ENCODE measurements around the gene CCND1. TPM values are rescaled to one million over a fixed set of nuclear protein-coding genes. Genes with fewer than 3 reads are reported as not detected.

CCND1 gene
- total RNA-seq, 2 donors from 2014 or later: 1.1 to 3.9 TPM

GRCh38 chr11:69638941-69639681 is 1.8 kb upstream of the CCND1 start:
- Mint-ChIP-seq H3K4me3 (peak overlapping the region; percentile 57), H3K36me3 (ENCODE audit: low read depth) (peaks cover 4% of the 10 kb centered on the region), H3K4me1 (peaks cover 28% of the 10 kb centered on the region), H3K27me3 (peaks cover 49% of the 10 kb centered on the region), H3K27ac (no peak overlapping the region)
- H3K9me3 ChIP-seq (ENCODE audit: control insufficient read depth, low read length, poor library complexity, severe bottlenecking): no peaks in the 10 kb centered on the region
- ATAC-seq: no peak
- no peak for DNase-seq

GRCh38 chr11:69639831-69640230 is 1.1 kb upstream of the CCND1 start:
- peaks cover 42% of the 10 kb centered on the region for H3K27me3 Mint-ChIP-seq
- peak overlapping the region; percentile 92 for H3K4me3 Mint-ChIP-seq
- H3K9me3 ChIP-seq (ENCODE audit: control insufficient read depth, low read length, poor library complexity, severe bottlenecking): no peaks in the 10 kb centered on the region
- H3K4me1 Mint-ChIP-seq: peaks cover 28% of the 10 kb centered on the region
- H3K27ac Mint-ChIP-seq: no peak overlapping the region
- H3K36me3 Mint-ChIP-seq (ENCODE audit: low read depth): peaks cover 4% of the 10 kb centered on the region
- no peak for ATAC-seq
- DNase-seq: no peak

GRCh38 chr11:69640260-69640994 is 529 bp upstream of the CCND1 start:
- Mint-ChIP-seq H3K27ac (no peak overlapping the region), H3K27me3 (peaks cover 37% of the 10 kb centered on the region), H3K4me1 (peaks cover 28% of the 10 kb centered on the region), H3K36me3 (ENCODE audit: low read depth) (peaks cover 4% of the 10 kb centered on the region), H3K4me3 (peak overlapping the region; percentile 92)
- H3K9me3 ChIP-seq (ENCODE audit: control insufficient read depth, low read length, poor library complexity, severe bottlenecking): no peaks in the 10 kb centered on the region
- DNase-seq (no peak), ATAC-seq (no peak)

- ATAC-seq (no peak), DNase-seq (no peak)
- H3K36me3 Mint-ChIP-seq (ENCODE audit: low read depth): peaks cover 4% of the 10 kb centered on the region
- H3K4me1 Mint-ChIP-seq: peaks cover 26% of the 10 kb centered on the region
- no peak overlapping the region for H3K27ac Mint-ChIP-seq
- no peaks in the 10 kb centered on the region for H3K9me3 ChIP-seq (ENCODE audit: control insufficient read depth, low read length, poor library complexity, severe bottlenecking)
- peak overlapping the region; percentile 92 for H3K4me3 Mint-ChIP-seq
- H3K27me3 Mint-ChIP-seq: peaks cover 35% of the 10 kb centered on the region
These were observed 959 bp downstream of the CCND1 start for GRCh38 chr11:69641681-69642548.

- ATAC-seq (peak; percentile 54), DNase-seq (peak in 1 of 3 donors; percentile 22)
- Mint-ChIP-seq H3K36me3 (ENCODE audit: low read depth) (peaks cover 4% of the 10 kb centered on the region), H3K27me3 (peaks cover 33% of the 10 kb centered on the region), H3K4me1 (peaks cover 24% of the 10 kb centered on the region), H3K27ac (no peak overlapping the region), H3K4me3 (peak overlapping the region; percentile 92)
- no peaks in the 10 kb centered on the region for H3K9me3 ChIP-seq (ENCODE audit: control insufficient read depth, low read length, poor library complexity, severe bottlenecking)
These were observed 1.6 kb downstream of the CCND1 start for GRCh38 chr11:69642549-69642912.

GRCh38 chr11:69642913-69643632 is 2.1 kb downstream of the CCND1 start:
- no peaks in the 10 kb centered on the region for H3K9me3 ChIP-seq (ENCODE audit: control insufficient read depth, low read length, poor library complexity, severe bottlenecking)
- DNase-seq (peak; percentile 62 to 75 (median 66)), ATAC-seq (peak; percentile 80)
- Mint-ChIP-seq H3K4me3 (peak overlapping the region; percentile 79), H3K27ac (no peak overlapping the region), H3K36me3 (ENCODE audit: low read depth) (peaks cover 4% of the 10 kb centered on the region), H3K4me1 (peaks cover 21% of the 10 kb centered on the region), H3K27me3 (peaks cover 27% of the 10 kb centered on the region)

GRCh38 chr11:69643646-69644045 is 2.7 kb downstream of the CCND1 start:
- Mint-ChIP-seq H3K4me3 (peak overlapping the region; percentile 79), H3K36me3 (ENCODE audit: low read depth) (peaks cover 4% of the 10 kb centered on the region), H3K27me3 (peaks cover 22% of the 10 kb centered on the region), H3K4me1 (peaks cover 18% of the 10 kb centered on the region), H3K27ac (no peak overlapping the region)
- DNase-seq (no peak), ATAC-seq (no peak)
- H3K9me3 ChIP-seq (ENCODE audit: control insufficient read depth, low read length, poor library complexity, severe bottlenecking): no peaks in the 10 kb centered on the region

- no peak for DNase-seq
- H3K4me1 Mint-ChIP-seq: peaks cover 16% of the 10 kb centered on the region
These were observed 3.4 kb downstream of the CCND1 start for GRCh38 chr11:69644071-69644961.

GRCh38 chr11:69644962-69645675 is 4.2 kb downstream of the CCND1 start:
- Mint-ChIP-seq H3K36me3 (ENCODE audit: low read depth) (peaks cover 4% of the 10 kb centered on the region), H3K4me1 (peaks cover 13% of the 10 kb centered on the region), H3K27ac (no peak overlapping the region), H3K4me3 (no peak overlapping the region), H3K27me3 (peaks cover 12% of the 10 kb centered on the region)
- DNase-seq (no peak), ATAC-seq (no peak)
- H3K9me3 ChIP-seq (ENCODE audit: control insufficient read depth, low read length, poor library complexity, severe bottlenecking): no peaks in the 10 kb centered on the region

More at GRCh38 chr11:69644071-69644961, 3.4 kb downstream of the CCND1 start:
- H3K27ac Mint-ChIP-seq: no peak overlapping the region
- H3K27me3 Mint-ChIP-seq: peaks cover 20% of the 10 kb centered on the region
- peak overlapping the region; percentile 79 for H3K4me3 Mint-ChIP-seq
- H3K36me3 Mint-ChIP-seq (ENCODE audit: low read depth): peaks cover 4% of the 10 kb centered on the region
- H3K9me3 ChIP-seq (ENCODE audit: control insufficient read depth, low read length, poor library complexity, severe bottlenecking): no peaks in the 10 kb centered on the region
- no peak for ATAC-seq

GRCh38 chr11:69645801-69646492 is 5.0 kb downstream of the CCND1 start:
- H3K27me3 Mint-ChIP-seq: peaks cover 5% of the 10 kb centered on the region
- ATAC-seq (no peak), DNase-seq (no peak)
- no peak overlapping the region for H3K4me3 Mint-ChIP-seq
- H3K9me3 ChIP-seq (ENCODE audit: control insufficient read depth, low read length, poor library complexity, severe bottlenecking): no peaks in the 10 kb centered on the region
- peaks cover 4% of the 10 kb centered on the region for H3K36me3 Mint-ChIP-seq (ENCODE audit: low read depth)
- peaks cover 7% of the 10 kb centered on the region for H3K4me1 Mint-ChIP-seq
- H3K27ac Mint-ChIP-seq: no peak overlapping the region
